Measurements from ENCODE around the gene DTHD1. TPM values are rescaled to one million over a fixed set of nuclear protein-coding genes. Genes with fewer than 3 reads are reported as not detected.

DTHD1 gene
- total and polyA plus RNA-seq, 2 of the 8 experiments (the other 6 are each of a cell fraction or from before 2014, with no cell fraction given) = not detected

DNA sequence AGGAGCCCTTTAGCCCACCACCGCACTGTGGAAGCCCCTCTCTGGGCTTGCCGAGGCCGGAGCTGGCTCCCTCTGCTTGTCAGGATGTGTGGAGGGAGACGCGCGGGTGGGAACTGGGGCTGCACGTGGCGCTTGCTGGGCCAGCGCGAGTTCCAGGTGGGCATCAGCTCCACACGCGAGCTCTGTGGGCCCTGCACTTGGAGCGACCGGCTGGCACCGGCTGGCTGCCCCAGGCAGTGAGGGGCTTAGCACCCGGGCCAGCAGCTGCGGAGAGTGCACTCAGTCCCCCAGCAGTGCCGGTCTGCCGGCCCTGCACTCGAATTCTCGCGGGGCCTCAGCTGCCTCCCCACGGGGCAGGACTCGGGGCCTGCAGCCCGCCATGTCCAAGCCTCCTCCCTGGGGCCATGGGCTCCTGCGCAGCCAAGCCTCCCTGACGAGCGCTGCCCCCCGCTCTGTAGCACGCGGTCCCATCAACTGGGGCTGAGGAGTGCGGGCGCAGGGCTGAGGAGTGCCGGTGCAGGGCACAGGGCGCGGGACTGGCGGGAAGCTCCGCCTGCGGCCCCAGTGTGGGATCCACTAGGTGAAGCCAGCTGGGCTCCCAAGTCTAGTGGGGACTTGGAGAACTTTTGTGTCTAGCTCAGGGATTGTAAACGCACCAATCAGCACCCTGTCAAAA lies 93.6 kb downstream of the DTHD1 start:
- no peaks in the 10 kb centered on the region for H3K23me2 ChIP-seq (ENCODE audit: low read depth, low read length)
- H2AK5ac ChIP-seq (ENCODE audit: low read depth, low read length) = no peak overlapping the region
- H2BK15ac ChIP-seq (ENCODE audit: low read length) = no peak overlapping the region
- no peak overlapping the region for H2BK20ac ChIP-seq (ENCODE audit: low read length)
- no peak overlapping the region for H3K4me3 ChIP-seq (ENCODE audit: extremely low read depth in 1 of 4, insufficient read depth in 2 of 4, low read depth in 3 of 4, low read length in 4 of 4)
- H2AFZ ChIP-seq (ENCODE audit: low read length) = no peak overlapping the region
- no peak overlapping the region for H3K18ac ChIP-seq (ENCODE audit: extremely low read depth, low read length)
- no peak overlapping the region for H2BK5ac ChIP-seq (ENCODE audit: low read depth, low read length)
- H3K23ac ChIP-seq (ENCODE audit: insufficient read length) = no peak overlapping the region
- no peak overlapping the region for H3K4ac ChIP-seq (replicated peaks; ENCODE audit: insufficient read length, low read depth, low read length)
- H3K27me3 ChIP-seq (replicated peaks in 1 of 4; ENCODE audit: control insufficient read depth in 3 of 4, extremely low read depth in 1 of 4, insufficient read depth in 3 of 4, low read length in 3 of 4) = no peaks in the 10 kb centered on the region
- DNase-seq (ENCODE audit: low read depth in 1 of 2, low spot score in 2 of 2) (no peak), FAIRE-seq (no peak)
- no peak overlapping the region for H2BK120ac ChIP-seq (replicated peaks; ENCODE audit: low read depth, low read length)
- H4K91ac ChIP-seq (replicated peaks; ENCODE audit: insufficient read length, low read length) = no peak overlapping the region
- no peak overlapping the region for H3K56ac ChIP-seq (replicated peaks; ENCODE audit: insufficient read length, low read depth, low read length)
- no peaks in the 10 kb centered on the region for H3K79me2 ChIP-seq (ENCODE audit: control insufficient read depth in 1 of 2, insufficient read depth in 2 of 2, low read length in 2 of 2)
- peaks cover 0 to 6% (median 0%) of the 10 kb centered on the region in 4 experiments; a peak in 1 of 8 replicates for H3K36me3 ChIP-seq (ENCODE audit: control insufficient read depth in 2 of 4, insufficient read depth in 4 of 4, low read length in 3 of 4)
- no peaks in the 10 kb centered on the region for H3K79me1 ChIP-seq (ENCODE audit: low read depth, low read length)
- H3K4me2 ChIP-seq (ENCODE audit: insufficient read depth in 1 of 2, low read depth in 2 of 2, low read length in 2 of 2) = no peak overlapping the region
- CTCF ChIA-PET (ENCODE audit: partially characterized antibody) = interaction anchor here (0.8 to 1.8 kb wide), 2 partner anchors 21 to 24 kb away, joined by 3 to 14 read pairs; no protein-coding TSS in a partner anchor
- H3K4me1 ChIP-seq (replicated peaks in 1 of 4; ENCODE audit: control insufficient read depth in 3 of 4, insufficient read depth in 4 of 4, low read length in 3 of 4) = no peaks in the 10 kb centered on the region
- H3K9me3 ChIP-seq (ENCODE audit: insufficient read depth in 2 of 2, low read depth in 1 of 2, low read length in 1 of 2) = peaks cover 8 to 17% of the 10 kb centered on the region in 2 experiments; a peak in 3 of 4 replicates
- H3K27ac ChIP-seq (ENCODE audit: low read depth, low read length) = no peak overlapping the region
- H2BK12ac ChIP-seq (ENCODE audit: low read depth, low read length) = no peak overlapping the region
- H4K8ac ChIP-seq (ENCODE audit: extremely low read depth, insufficient read depth, low read length) = no peak overlapping the region
- no peak overlapping the region for H4K5ac ChIP-seq (ENCODE audit: insufficient read length, low read depth, low read length)
- POLR2A ChIA-PET (ENCODE audit: partially characterized antibody) = no interaction called here
- H3K9ac ChIP-seq (replicated peaks in 1 of 4; ENCODE audit: extremely low read depth in 1 of 4, low read depth in 3 of 4, low read length in 3 of 4) = no peak overlapping the region
- no peaks in the 10 kb centered on the region for H4K20me1 ChIP-seq (replicated peaks in 1 of 2; ENCODE audit: control insufficient read depth in 1 of 2, insufficient read depth in 2 of 2, low read length in 2 of 2)
- H3K14ac ChIP-seq (ENCODE audit: insufficient read length) = no peak overlapping the region
- WGBS, 2 experiments (ENCODE audit: extremely low coverage in 1 of 2, insufficient coverage in 1 of 2, insufficient read length in 1 of 2, insufficient replicate concordance in 2 of 2, low coverage in 1 of 2, low lambda C conversion rate in 2 of 2, missing lambda C conversion rate in 1 of 2) = 92% methylated on average over 32 of the region's 40 CpGs; no CpG with 5 or more reads in 1 of the 2 experiments
- no peak for TF ChIP-seq CEBPB (IDR thresholded peaks at IDR 0.05; ENCODE audit: low read depth, low read length)
